GM06990 (cell line): ENCODE data around the gene NAA25.

Experiments
- DNase-seq: peaks from one replicate; pipeline ENCODE4 v3.0.0-alpha.2; 2011; ENCODE audit not compliant: insufficient read length; ENCODE audit errors: extremely low read depth
- H3K27me3 ChIP-seq: replicated peaks from 2 replicates; pipeline ENCODE4 v1.6.0; 2011; ENCODE audit warnings: low read length; ENCODE audit not compliant: control insufficient read depth, insufficient read depth
- H3K36me3 ChIP-seq: 2 replicates; pipeline ENCODE4 v1.5.1; 2011; ENCODE audit warnings: low read length; ENCODE audit not compliant: control insufficient read depth, insufficient read depth
- H3K4me3 ChIP-seq: replicated peaks from 2 replicates; pipeline ENCODE4 v1.5.1; 2011; ENCODE audit warnings: low read depth, mild to moderate bottlenecking, control low read depth, low read length
- CTCF ChIP-seq: IDR thresholded peaks from 2 replicates; pipeline ENCODE4 v1.5.1; 2011; ENCODE audit warnings: low read length, control low read depth, mild to moderate bottlenecking, inconsistent platforms; ENCODE audit not compliant: insufficient read depth, poor library complexity, severe bottlenecking

NAA25 gene

GRCh38 chr12:111976860-111977259 lies 131.7 kb downstream of the NAA25 start:
- no peaks in the 10 kb centered on the region for H3K27me3 ChIP-seq
- DNase-seq = no peak
- H3K4me3 ChIP-seq = no peak overlapping the region
- TF ChIP-seq CTCF = no peak
- no peaks in the 10 kb centered on the region for H3K36me3 ChIP-seq
